Psoas muscle (tissue), 8 donors: ENCODE measurements around the gene KIAA1217. TPM values are rescaled to one million over a fixed set of nuclear protein-coding genes. Genes with fewer than 3 reads are reported as not detected.

ENCODE experiments used
- ATAC-seq, 4 donors: fragments of 200-7000 bp; cut with Tn5 transposase; one replicate each; pipeline ENCODE4 v1.9.1; 2020; ENCODE audit warnings: moderate library complexity in 3 of 4, mild to moderate bottlenecking in 2 of 4
- DNase-seq, 2 donors: peaks; one replicate each; pipeline ENCODE4 v3.0.0-alpha.2; 2020
- H3K27ac ChIP-seq: fragments of 200-600 bp; one replicate; pipeline ENCODE4 v1.8.0; 2022
- H3K27me3 ChIP-seq, 3 donors: fragments of 200-600 bp in 1 of 3; one replicate each; pipeline versions ENCODE4 v1.6.1 to v1.8.0; 2013 to 2022; ENCODE audit warnings: low read length in 2 of 3, mild to moderate bottlenecking in 2 of 3, moderate library complexity in 1 of 3; ENCODE audit not compliant: insufficient read depth in 3 of 3
- H3K36me3 ChIP-seq, 2 donors: fragments of 200-600 bp in 1 of 2; one replicate each; pipeline versions ENCODE4 v1.6.1 to v1.8.0; 2013 to 2022; ENCODE audit warnings: low read depth in 1 of 2, mild to moderate bottlenecking in 1 of 2, moderate library complexity in 1 of 2; ENCODE audit not compliant: insufficient read depth in 1 of 2
- H3K4me1 ChIP-seq: fragments of 200-600 bp; one replicate; pipeline ENCODE4 v1.8.0; 2022
- H3K4me3 ChIP-seq: fragments of 200-600 bp; one replicate; pipeline ENCODE4 v1.8.0; 2022; ENCODE audit warnings: mild to moderate bottlenecking
- H3K9me3 ChIP-seq: fragments of 200-600 bp; one replicate; pipeline ENCODE4 v1.8.0; 2022
- CTCF ChIP-seq: fragments of 200-600 bp; IDR thresholded peaks from one replicate; pipeline ENCODE4 v1.8.0; 2022; ENCODE audit warnings: antibody characterized with exemption
- WGBS, 3 donors: extraction: QIAGEN DNeasy Blood & Tissue Kit; methylation state at CpG; one replicate each; pipeline versions ENCODE4 v1.1.6 to v1.1.7; 2013; 5-methylcytosine and 5-hydroxymethylcytosine counted together
- intact Hi-C, 2 donors: fragments of 100-400 bp; cut with DNase I; formaldehyde crosslinking; loops; one replicate each; pipeline versions ENCODE4 v1.11.0 to v1.14.2; 2022
- polyA plus RNA-seq, 3 donors: library from polyadenylated mRNA; stranded (reverse); fragments of 200-250 nt; gene quantifications; one replicate each; pipeline ENCODE4 v1.2.3, GENCODE V29; 2013
- total RNA-seq, 4 donors: library from RNA; stranded (reverse); fragmentation: NEBNext Ultra II Directional in 2 of 4; extraction: Animal tissue kit (Norgen Biotek cat#: 25700) in 2 of 4; gene quantifications; one replicate each; pipeline versions ENCODE4 v1.2.1 to v1.2.4, GENCODE V29; 2021 to 2023
- donor health status: healthy with polysubstance abuse.
- donor health status: DM: no; HTN: no; CAD: no; lungs with moderate emphysema.
- donor health status: Bipolar disorder and iron deficiency.
- donor health status: healthy.
- donor health status: DM: yes; HTN: yes; CAD: no.
- donor health status: DM: no; HTN: no; CAD: no.
- donor health status: DM: no; HTN: no; CAD: no.
- donor health status: DM: yes; HTN: yes; CAD: no.

KIAA1217 gene
- total and polyA plus RNA-seq, 7 donors = 8.9 to 169 (median 65.9) TPM

GRCh38 chr10:24488631-24489030 is 279.7 kb downstream of the KIAA1217 start:
- 81 to 88% (median 86%) methylated on average over 5 of the region's 5 CpGs for WGBS, 3 donors
- H3K4me1 ChIP-seq = peaks cover 2% of the 10 kb centered on the region
- H3K4me3 ChIP-seq = no peak overlapping the region
- no peaks in the 10 kb centered on the region for H3K9me3 ChIP-seq
- no peak overlapping the region for H3K27ac ChIP-seq
- intact Hi-C loops = no loop called here
- DNase-seq (no peak), ATAC-seq (no peak)
- TF ChIP-seq CTCF = no peak
- peaks cover 0 to 51% of the 10 kb centered on the region in 2 donors for H3K36me3 ChIP-seq
- H3K27me3 ChIP-seq = no peaks in the 10 kb centered on the region

- no peak for ATAC-seq
- H3K4me1 ChIP-seq = no peaks in the 10 kb centered on the region
- peaks cover 0 to 71% of the 10 kb centered on the region in 2 donors for H3K36me3 ChIP-seq
- no peak overlapping the region for H3K27ac ChIP-seq
- intact Hi-C loops = no loop called here
- TF ChIP-seq CTCF = no peak
- 85 to 88% (median 88%) methylated on average over 4 of the region's 4 CpGs for whole genome bisulfite sequencing, 3 donors
- no peak overlapping the region for H3K4me3 ChIP-seq
- DNase-seq = no peak
- H3K27me3 ChIP-seq = no peaks in the 10 kb centered on the region
- no peaks in the 10 kb centered on the region for H3K9me3 ChIP-seq
Observed at GRCh38 chr10:24493165-24493564, 284.2 kb downstream of the KIAA1217 start.

GRCh38 chr10:24494236-24494635 is 285.3 kb downstream of the KIAA1217 start:
- Histone ChIP-seq H3K4me3 (no peak overlapping the region), H3K27ac (no peak overlapping the region), H3K27me3 (no peaks in the 10 kb centered on the region), H3K4me1 (no peaks in the 10 kb centered on the region), H3K36me3 (peaks cover 0 to 74% of the 10 kb centered on the region in 2 donors), H3K9me3 (no peaks in the 10 kb centered on the region)
- intact Hi-C loops = no loop called here
- 76 to 88% (median 81%) methylated on average over 8 of the region's 8 CpGs for WGBS, 3 donors
- ATAC-seq = no peak
- DNase-seq = no peak
- no peak for TF ChIP-seq CTCF

GRCh38 chr10:24494777-24495176 is 285.8 kb downstream of the KIAA1217 start:
- intact Hi-C loops = no loop called here
- DNase-seq (no peak), ATAC-seq (no peak)
- no peak for TF ChIP-seq CTCF
- Histone ChIP-seq H3K4me1 (no peaks in the 10 kb centered on the region), H3K27me3 (no peaks in the 10 kb centered on the region), H3K36me3 (peaks cover 0 to 74% of the 10 kb centered on the region in 2 donors), H3K9me3 (no peaks in the 10 kb centered on the region), H3K27ac (no peak overlapping the region), H3K4me3 (no peak overlapping the region)
- 94 to 95% (median 94%) methylated on average over 6 of the region's 6 CpGs for WGBS, 3 donors

GRCh38 chr10:24495666-24496460 is 286.9 kb downstream of the KIAA1217 start:
- intact Hi-C loops = no loop called here
- 81 to 85% (median 83%) methylated on average over 10 of the region's 10 CpGs for WGBS, 3 donors
- no peak for ATAC-seq
- Histone ChIP-seq H3K27ac (no peak overlapping the region), H3K4me3 (no peak overlapping the region), H3K36me3 (peaks cover 0 to 64% of the 10 kb centered on the region in 2 donors), H3K27me3 (no peaks in the 10 kb centered on the region), H3K4me1 (no peaks in the 10 kb centered on the region), H3K9me3 (no peaks in the 10 kb centered on the region)
- TF ChIP-seq CTCF = no peak
- DNase-seq = no peak
